Posterior cingulate gyrus (tissue), 11 donors: ENCODE data around the gene NAALAD2.
"Not testable (repeated sequence)": the region's sequence is repeated elsewhere in the genome, so short reads cannot be mapped to it uniquely, and the experiment has no call there.

ENCODE experiments used
- DNase-seq, 10 donors: peaks; one replicate each; pipeline versions ENCODE4 v3.0.0 to v3.0.0-alpha.2; 2020 to 2021; ENCODE audit warnings: mixed read lengths in 3 of 10
- intact Hi-C: fragments of 100-400 bp; cut with DNase I; formaldehyde crosslinking; loops from one replicate; pipeline ENCODE4 v1.15.1; 2023

NAALAD2 gene

GRCh38 chr11:90134478-90135003 is at the start of gene NAALAD2:
TSS of gene NAALAD2 (plus strand) at chr11:90134663. CDS start at chr11:90134759, 96 bp downstream.
- DNase-seq: peak; percentile 31 to 94 (median 58)
- intact Hi-C loops: no loop called here

DNA sequence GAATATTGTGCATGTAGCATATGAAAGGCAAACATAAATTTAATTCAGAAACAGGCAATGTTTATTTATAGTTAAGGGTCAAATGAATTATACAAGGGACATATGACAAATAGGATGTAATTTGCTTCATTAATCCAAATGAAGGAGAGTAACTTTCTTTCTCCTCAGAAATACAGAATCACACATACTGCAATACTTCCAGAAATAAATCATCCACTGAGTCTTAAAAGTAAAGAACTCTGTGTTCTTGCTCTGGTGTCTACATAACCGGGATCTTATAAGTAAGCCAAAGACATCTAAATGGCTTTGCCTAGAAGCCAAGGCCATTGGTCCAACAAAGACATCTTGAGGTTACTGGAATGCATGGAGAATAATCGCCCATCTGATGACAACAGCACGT is 48.8 kb upstream of the NAALAD2 start, which contains the start of gene UBTFL1:
Gene UBTFL1, plus strand, starts transcription at position 301 of the 400 bp plus-strand sequence. Its CDS starts 0 bp downstream, at position 301.
- intact Hi-C loops: not testable (repeated sequence)

DNA sequence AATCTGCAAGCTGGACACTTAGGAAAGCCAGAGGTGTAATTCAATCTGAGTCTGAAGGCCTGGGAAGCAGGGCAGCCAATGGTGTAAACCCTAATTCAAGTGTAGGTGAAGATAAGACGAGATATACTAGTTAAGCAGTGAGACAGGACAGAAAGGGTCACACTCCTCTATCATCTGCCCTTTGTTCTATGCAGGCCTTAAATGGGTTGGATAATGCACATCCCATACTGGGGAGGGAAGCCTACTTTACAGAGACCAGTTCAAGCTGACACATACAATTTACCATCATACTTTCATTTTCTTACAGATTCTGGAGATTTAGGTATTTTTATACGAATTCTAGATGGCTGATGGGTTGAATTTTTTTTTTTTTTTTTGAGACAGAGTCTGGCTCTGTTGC is 45.7 kb upstream of the NAALAD2 start:
- intact Hi-C loops, DNase-seq: not testable (repeated sequence)

More for the DNA sequence above, 48.8 kb upstream of the NAALAD2 start, which contains the start of gene UBTFL1:
- DNase-seq: not testable (repeated sequence)

DNA sequence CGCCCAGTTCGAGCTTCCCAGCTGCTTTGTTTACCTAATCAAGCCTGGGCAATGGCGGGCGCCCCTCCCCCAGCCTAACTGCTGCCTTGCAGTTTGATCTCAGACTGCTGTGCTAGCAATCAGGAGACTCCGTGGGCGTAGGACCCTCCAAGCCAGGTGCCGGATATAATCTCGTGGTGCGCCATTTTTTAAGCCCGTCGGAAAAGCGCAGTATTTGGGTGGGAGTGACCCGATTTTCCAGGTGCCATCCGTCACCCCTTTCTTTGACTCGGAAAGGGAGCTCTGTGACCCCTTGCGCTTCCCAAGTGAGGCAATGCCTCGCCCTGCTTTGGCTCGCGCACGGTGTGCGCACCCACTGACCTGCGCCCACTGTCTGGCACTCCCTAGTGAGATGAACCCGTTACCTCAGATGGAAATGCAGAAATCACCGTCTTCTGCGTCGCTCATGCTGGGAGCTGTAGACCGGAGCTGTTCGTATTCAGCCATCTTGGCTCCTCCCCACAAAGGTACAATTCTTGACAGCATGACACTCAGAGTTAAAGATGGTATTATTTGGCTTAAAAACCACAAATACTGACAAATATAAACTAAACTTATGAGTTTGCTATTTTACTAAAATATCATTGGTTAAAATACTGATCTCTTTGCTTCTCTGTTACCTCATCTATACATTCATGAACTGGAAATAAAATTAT is 39.1 kb upstream of the NAALAD2 start:
- intact Hi-C loops, DNase-seq: not testable (repeated sequence)

GRCh38 chr11:90098261-90098660 is 36.2 kb upstream of the NAALAD2 start:
- intact Hi-C loops: not testable (repeated sequence)
- DNase-seq: peak in 5 of 10 donors; percentile 7 to 74 (median 40)

GRCh38 chr11:90100431-90100830 is 34.0 kb upstream of the NAALAD2 start:
- no peak for DNase-seq
- intact Hi-C loops: no loop called here

DNA sequence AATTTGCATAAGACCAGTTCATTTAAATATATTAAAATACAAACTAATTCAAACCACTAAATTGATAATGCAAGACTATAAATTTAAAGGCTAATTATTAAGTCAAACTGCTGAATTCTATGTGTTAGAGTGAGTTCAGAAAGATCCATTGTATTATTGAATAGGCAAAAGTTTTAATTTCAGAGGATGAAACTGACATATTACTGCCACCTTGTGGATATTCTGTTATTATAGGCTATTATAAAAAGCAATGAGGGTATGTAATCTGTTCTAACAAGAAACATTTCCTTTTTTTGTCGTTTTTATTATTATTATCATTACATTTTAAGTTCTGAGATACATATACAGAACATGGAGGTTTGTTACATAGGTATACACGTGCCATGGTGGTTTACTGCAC is 20.9 kb upstream of the NAALAD2 start:
- intact Hi-C loops: loop anchor here (10.0 kb wide), 1 partner anchor 439 kb away; no protein-coding TSS in a partner anchor
- DNase-seq: no peak

GRCh38 chr11:90120191-90120590 is 14.3 kb upstream of the NAALAD2 start:
- DNase-seq: no peak
- intact Hi-C loops: no loop called here

GRCh38 chr11:90124371-90124770 is 10.1 kb upstream of the NAALAD2 start:
- no peak for DNase-seq
- intact Hi-C loops: no loop called here

DNA sequence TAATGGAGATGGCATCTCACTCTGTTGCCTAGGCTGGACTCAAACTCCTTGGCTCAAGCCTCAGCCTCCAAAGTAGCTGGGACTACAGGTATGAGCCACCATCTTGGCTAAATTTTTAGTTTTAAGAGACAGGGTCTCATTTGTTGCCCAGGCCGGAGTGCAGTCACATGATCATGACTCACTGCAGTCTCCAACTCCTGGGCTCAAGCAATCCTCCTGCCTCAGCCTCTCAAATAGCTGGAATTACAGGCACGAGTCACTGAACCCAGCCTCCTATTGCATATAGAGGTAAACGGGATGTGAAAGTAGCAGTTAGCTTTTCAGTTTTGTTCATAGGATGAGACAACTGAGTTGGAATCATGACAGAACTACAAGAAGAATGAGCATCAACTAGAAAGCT is 9.5 kb upstream of the NAALAD2 start:
- intact Hi-C loops: no loop called here
- no peak for DNase-seq

- no peak for DNase-seq
These were observed 644 bp upstream of the NAALAD2 start for GRCh38 chr11:90133560-90134477.

GRCh38 chr11:90135016-90135415 is 553 bp downstream of the NAALAD2 start:
- no peak for DNase-seq
- intact Hi-C loops: no loop called here

More at GRCh38 chr11:90133560-90134477, 644 bp upstream of the NAALAD2 start:
- intact Hi-C loops: no loop called here

- no peak for DNase-seq
- intact Hi-C loops: no loop called here
These were observed 14.4 kb downstream of the NAALAD2 start for GRCh38 chr11:90148900-90149299.

DNA sequence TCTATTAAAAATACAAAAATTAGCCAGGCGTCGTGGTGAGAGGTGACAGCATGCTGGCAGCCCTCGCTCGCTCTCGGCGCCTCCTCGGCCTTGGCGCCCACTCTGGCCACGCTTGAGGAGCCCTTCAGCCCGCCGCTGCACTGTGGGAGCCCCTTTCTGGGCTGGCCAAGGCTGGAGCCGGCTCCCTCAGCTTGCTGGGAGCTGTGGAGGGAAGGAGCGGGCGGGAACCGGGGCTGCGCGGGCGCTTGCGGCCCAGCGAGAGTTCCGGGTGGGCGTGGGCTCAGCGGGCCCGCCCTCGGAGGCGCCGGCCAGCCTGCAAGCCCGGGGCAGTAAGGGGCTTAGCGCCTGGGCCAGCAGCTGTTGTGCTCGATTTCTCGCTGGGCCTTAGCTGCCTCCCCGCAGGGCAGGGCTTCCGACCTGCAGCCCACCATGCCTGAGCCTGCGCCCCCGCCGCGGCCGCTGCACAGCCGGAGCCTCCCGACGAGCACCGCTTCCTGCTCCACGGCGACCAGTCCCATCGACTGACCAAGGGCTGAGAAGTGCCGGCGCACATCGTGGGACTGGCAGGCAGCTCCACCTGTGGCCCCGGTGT is 32.6 kb downstream of the NAALAD2 start:
- peak in 2 of 10 donors; percentile 40 to 83 for DNase-seq
- intact Hi-C loops: not testable (repeated sequence)

- intact Hi-C loops: not testable (repeated sequence)
- DNase-seq: peak in 1 of 10 donors; percentile 33
These were observed 33.2 kb downstream of the NAALAD2 start for GRCh38 chr11:90167704-90168103.

DNA sequence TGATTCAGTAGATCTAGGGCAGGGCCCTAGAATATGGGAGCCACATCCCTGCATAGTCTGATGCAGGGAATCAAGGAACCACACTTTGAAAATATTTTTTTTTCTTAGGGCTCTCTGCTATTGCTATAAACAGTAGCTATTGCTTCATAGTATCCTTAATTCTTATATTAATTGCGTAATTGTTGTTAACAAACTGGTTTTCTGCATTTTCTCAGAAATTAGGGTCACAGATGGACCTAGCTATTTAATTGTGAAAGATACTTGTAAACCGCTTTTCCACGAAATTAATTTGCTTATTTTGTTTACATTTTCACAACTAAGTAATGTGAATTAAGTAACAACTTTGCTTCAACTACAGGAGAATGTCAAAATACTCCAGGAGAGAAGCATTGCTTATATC is 34.1 kb downstream of the NAALAD2 start:
- intact Hi-C loops: no loop called here

DNA sequence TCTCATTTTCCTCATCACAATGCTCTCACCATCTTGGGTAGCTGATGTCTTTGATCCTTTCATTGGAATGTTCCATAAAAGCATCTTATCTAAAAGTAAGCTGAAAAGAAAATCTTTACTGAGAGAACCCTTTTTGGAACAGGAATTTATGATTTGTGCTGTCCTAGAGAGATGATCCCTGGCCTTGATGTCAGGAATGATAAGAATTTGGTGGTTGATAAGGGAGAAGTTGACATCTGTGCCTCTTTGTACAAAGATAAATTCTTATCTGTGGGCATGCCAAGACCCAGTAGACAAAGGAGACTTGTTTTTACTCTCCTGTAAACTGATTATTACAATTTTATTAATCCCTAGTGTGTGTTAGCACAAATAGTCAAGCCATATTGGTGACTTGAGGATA is 36.9 kb downstream of the NAALAD2 start:
- DNase-seq: no peak
- intact Hi-C loops: no loop called here

More for the DNA sequence above, 34.1 kb downstream of the NAALAD2 start:
- DNase-seq: no peak

DNA sequence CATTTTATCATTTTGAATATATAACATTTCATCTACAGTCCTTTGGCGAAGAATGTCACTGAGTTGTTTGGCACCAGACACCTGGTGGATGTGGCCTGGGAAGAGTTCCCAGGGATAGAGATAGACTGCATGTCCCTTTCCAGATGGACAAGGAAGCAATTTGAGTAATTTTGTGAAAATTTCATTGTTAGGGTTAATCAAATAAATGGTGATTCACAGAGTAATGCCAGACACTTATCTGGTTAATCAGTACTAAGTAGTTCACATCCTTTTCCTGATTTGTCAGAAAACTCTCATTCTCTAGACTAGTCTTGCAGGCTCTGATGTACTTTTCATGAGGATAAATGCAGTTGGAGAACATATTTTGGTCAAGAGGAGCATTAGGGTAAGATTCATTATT is 41.6 kb downstream of the NAALAD2 start:
- no peak for DNase-seq
- intact Hi-C loops: no loop called here

GRCh38 chr11:90178751-90179150 is 44.3 kb downstream of the NAALAD2 start:
- intact Hi-C loops: no loop called here

GRCh38 chr11:90179923-90180322 is 45.5 kb downstream of the NAALAD2 start:
- intact Hi-C loops: no loop called here
- DNase-seq: no peak

More at GRCh38 chr11:90178751-90179150, 44.3 kb downstream of the NAALAD2 start:
- DNase-seq: no peak
